HCT116 (cell line): ENCODE results near the gene ANKRD10.

ENCODE experiments used
- CTCF ChIP-seq, 3 experiments: fragments of 200-600 bp in 1 of 3; sonication (generic) in 1 of 3; IDR thresholded peaks in 2 of 3; conservative IDR thresholded peaks in 1 of 3; 2 replicates each; pipeline ENCODE4 v1.5.1; 2012 to 2017; ENCODE audit warnings: low read depth in 2 of 3, low read length in 2 of 3, antibody characterized with exemption in 1 of 3, borderline replicate concordance in 1 of 3, control low read depth in 1 of 3, mild to moderate bottlenecking in 1 of 3, mixed read lengths in 1 of 3, mixed run types in 1 of 3, moderate library complexity in 1 of 3; ENCODE audit not compliant: insufficient read depth in 1 of 3
- SIN3A ChIP-seq: IDR thresholded peaks from 2 replicates; pipeline ENCODE4 v1.6.1; 2012; ENCODE audit warnings: low read depth

GRCh38 chr13:110949116-110949515 is 34.2 kb upstream of the ANKRD10 start:
- no peak for TF ChIP-seq CTCF (IDR thresholded peaks at IDR 0.05 in 2 of 3, conservative IDR thresholded peaks at IDR 0.05 in 1 of 3; ENCODE audit: borderline replicate concordance in 1 of 3, insufficient read depth in 1 of 3, low read depth in 2 of 3, low read length in 2 of 3)
- no peak for TF ChIP-seq SIN3A
